GM19455 (cell line): Measurements from ENCODE around the gene GNAQ.

Source experiments
- ATAC-seq: cut with Tn5 transposase; IDR thresholded peaks from one replicate; pipeline ENCODE4 v1.9.1; 2021; ENCODE audit not compliant: unreplicated experiment

The GNAQ gene

DNA sequence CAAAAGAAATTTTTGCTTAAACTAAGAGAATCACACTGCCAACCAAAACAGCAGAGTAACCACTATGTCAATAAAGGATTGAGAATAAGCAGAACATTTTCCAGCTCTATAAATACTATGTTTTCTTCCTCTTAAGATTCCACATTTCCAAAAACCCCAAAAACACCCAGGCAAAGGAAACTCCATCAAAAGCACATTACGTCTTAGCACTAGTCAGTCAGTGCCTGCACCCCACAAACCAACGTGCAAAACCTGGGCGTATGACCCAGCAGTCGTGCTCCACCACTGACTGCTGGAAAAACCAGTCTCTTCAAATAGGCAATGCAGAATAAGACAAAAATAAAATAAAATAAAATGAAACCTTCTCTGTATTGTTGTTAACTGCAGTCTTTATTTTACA, 85.3 kb downstream of the GNAQ start:
- no peak for ATAC-seq

DNA sequence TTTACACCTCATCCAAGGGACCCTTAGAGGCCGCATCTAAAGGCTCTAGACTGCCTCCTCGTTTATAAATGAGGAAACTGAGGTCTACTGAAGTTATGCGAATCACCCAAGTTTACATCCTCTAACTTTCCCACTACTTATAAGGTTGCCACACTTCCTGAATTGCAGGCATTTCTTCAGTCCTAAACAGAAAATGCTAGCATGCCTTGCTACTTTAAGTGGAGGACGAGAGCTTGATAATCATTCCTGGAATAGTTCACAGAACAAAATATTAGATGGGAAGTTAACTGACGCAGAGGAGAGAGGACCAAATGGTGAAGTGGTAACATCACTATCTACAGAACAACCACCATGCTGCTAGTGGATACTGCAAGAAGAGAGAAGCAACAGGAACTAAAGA, 85.8 kb downstream of the GNAQ start:
- ATAC-seq, result no peak

DNA sequence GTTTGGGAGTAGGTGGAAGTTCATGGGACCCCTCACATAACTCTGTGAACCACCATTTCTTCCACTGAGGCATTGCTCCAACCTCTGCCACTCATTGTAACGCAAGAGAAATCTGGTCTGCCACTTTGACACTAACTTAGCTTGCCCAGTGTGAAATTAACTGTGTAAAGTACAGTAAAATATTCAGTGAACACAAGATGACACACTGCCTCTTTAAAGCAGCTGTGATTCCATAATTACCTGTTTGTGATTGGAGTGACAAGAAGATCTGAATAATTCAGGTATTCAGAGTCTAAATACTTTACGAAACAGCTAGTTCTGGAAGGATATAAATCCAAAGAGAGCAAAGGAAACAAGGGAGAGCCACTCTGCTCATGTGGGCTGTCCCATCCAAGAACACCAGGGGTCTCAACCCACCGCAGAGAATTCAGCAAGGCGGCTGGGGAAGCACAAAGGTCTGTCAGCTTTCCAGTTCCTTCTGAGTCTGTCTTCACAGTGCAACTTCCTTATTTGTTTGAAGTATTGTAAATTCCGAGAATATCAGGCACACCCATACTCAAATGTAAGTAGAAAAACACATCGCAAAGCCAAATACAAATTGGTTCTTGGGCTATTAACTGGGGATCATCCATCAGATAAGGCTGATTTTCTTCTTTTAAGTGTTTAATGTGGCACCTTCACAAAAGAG, 86.9 kb downstream of the GNAQ start:
- ATAC-seq, result no peak

DNA sequence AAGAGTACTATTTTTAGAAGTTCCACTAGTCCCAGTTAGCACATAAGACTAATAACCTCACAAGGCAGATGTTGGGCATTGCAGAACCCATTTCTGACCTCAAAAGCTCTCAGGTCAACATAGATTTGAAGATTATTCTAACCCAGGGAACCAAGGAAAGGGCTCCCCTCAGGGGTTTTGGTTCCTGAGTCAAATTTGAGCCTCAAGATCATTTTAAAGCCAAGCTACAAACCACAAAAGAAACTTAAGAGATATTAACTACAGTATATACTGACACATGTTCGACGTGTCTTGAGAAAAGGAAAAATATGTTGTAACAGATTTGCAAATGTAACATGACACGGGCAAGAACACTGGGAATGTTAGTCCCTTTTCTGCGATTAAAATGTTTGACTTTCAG, 88.6 kb downstream of the GNAQ start:
- no peak for ATAC-seq

DNA sequence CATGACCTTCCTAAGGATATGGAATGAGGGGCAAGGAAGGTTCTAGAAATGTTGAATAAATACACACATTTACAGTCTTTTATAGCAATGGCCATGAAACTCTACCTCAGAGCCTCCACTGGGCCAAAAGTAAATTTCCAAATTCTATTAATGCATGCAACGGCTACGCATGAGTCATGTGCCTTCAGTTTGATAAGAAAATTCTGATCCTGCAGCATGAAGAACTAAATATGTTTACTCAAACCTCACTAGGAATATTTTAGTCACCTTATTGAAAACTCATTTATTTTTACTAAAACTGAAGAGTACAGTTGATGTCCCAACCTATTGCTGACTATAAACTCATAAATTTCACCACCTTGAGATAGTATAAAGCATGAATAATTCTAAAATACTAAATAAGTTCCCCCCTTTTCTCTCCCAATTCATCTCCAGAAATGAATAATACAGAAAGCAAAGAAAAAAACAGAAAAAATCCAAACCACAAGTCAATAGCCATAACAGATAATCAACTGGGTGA, 92.4 kb downstream of the GNAQ start:
- no peak for ATAC-seq

DNA sequence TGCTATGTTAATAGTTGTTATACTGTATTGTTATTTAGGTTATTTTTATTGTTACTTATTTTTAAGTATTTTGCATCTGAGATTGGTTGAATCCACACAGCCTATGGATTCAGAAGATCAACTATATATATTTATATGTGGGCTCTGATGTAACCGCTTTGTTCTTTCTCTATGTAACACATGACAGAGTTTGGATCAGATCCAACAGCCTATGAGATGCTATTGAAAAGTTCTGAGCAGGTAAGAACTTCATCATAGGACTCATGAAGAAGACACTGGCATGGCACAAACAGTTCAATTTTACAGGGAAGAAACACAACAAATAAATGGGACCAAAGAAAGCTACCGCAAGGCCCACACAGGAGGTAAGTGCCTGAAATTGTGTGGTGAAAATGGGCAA, 93.4 kb downstream of the GNAQ start:
- no peak for ATAC-seq

DNA sequence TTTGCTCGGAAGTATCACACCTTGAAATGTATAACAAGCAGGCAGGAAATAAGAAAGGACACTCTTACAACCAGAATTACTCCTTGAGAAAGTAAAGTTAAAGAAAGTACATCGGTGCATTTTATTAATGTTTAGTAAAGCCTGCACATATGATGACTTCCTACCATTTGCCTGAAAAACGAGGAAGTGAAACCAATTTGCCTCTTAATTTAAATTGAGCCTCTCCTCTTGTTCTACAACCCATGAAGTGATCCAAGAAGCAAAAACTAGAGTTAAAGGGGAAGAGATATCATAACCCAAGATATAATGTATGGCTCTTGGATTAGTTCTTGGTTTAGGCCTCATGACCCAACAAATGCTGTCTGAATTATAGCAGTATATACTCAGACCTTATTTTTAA, 95.6 kb downstream of the GNAQ start:
- no peak for ATAC-seq

DNA sequence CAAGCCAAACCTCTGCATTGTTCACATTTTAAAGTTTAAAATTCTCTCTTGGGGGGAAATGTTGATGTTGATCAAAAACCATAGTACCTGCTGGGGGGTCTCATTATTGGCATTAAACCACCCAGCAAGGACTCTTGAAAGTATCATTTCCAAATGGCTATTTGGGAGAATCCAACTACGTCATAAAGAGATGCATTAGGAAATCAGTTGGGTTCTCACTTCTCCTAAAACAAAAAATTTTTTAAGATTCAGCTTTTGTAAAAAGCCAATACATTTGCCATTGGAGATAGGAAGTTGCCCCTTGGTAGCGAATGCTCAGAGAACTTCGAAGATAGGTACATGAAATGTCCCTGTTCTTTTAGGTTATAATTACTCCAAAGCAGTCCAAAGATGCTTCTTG, 96.4 kb downstream of the GNAQ start:
- ATAC-seq, result no peak

DNA sequence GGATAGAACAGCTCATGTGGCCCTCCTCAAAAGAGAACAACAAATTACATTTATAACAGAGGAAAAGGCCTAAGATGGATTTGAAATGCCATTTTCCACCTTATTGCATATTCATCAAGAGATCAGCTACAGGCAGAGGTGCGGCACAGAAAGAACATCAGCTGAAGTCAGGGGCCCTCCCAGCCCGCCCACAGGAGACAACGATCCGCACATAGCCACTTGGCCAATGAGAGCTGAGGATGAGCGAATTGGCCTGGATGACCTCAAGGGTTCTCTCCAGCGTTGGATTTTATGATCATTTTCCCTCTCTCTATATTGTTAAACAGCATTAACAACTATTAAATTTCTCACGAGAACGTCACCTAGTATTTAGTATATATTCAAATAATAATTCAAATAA, 97.6 kb downstream of the GNAQ start:
- ATAC-seq, result no peak

DNA sequence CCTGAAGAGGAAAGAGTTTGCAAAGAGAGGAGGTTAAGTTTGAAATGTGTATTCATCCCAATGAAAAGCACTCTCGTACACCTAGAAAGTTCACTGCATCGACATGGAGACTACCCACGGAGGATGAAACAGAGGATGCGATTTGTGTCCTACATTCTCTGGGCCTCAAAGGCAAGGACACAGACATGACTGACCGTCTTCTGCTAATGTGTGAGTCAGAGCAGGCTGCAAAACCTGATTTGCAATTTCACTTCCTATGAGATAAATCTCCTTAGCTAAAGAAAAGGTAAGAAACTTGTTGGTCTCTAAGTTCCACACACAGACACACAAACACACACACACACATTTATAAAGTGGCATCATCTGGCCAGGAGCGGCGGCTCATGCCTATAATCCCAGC, 98.6 kb downstream of the GNAQ start:
- no peak for ATAC-seq

DNA sequence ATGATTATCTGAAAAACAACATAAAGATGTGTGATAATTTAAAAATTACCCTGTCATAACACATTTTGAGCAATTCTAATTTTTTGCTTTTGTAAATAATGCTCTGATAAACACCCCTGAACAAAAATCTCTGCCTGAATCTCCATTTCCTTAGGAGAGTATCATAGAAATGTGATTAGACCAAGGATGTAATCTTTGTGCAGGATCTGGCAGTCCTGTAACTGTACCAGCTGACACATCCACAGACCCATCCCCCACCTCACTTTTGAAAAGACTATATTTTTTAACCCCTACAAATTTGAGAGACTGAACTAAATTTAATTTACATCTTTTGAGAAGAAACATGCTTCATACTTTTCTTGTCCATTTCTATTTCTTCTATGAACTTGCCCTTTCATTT, 101.7 kb downstream of the GNAQ start:
- ATAC-seq, result no peak

DNA sequence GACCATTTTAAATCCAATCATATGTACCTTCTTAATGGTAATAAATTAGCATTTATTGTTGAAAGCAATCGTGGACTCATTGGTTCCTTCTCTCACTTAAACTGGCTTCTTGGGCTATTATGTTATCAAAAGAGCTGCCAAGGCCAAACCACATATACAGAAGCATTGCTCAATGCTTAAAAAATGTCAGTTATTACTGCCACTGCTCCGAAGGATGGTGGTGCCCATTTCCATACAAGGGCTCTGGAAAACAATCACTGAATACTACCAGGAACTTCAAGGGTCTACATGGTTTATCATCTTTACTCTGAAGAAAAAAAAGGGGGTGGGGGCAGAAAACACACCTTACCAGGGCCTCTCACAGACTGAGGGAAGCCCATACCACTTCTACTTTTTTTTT, 104.3 kb downstream of the GNAQ start:
- no peak for ATAC-seq

DNA sequence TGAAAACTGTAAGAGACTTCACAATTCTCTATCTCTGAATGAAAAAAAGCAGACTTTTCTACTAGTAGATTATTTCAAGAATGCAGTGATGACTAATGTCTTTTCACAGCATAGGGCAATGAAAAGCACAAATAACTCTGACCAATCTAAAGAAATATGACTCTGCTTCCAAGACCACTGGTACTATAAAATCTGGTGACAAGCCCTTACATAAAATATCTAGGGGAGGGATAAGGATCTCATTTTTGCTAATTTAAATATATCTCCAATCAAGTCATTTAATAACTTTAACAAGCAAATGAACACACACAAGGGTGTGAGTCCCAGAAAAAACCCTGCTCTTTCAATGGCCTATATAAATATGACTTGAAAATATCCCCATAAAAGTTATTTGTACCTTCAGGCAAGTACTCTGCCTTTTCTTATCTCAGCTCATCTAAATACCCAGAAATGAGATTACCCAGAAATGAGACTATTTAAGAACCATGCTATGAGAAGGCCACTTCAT, 105.2 kb downstream of the GNAQ start:
- ATAC-seq, result no peak

DNA sequence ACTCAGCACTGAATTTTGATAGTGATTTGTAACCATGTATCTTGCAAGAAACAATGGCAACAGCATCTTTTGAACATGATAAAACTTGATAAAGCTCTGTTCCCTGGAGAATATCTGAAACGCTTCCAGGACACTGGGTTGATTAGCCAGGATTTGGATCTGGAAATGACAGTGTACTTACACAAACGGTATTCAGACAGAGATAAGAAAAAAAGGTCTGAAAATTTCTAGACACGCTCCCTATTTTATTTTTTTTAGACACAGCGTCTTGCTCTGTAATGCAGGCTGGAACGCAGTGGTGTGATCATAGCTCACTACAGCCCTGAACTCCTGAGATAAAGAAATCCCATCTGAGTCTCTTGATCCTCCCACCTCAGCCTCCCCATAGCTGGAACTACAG, 109.0 kb downstream of the GNAQ start:
- ATAC-seq, result no peak

DNA sequence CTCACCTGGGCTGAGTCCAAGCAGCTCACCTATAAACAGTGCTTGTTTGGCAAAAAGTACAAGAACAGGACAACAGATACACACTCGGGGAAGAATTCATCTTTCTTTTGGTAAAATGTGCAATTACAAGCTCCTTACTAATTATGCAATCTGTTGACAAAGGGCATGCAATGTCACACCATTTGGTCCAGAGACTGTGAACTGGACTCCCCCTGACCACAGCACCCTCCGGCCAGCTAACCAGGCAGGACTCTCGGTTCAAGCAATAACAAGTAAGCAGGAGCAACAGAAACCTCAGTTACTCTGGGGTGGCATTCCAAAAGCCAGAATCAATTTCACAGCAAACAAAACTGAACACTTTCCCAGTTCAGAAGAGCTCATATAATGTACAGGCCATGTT, 113.8 kb downstream of the GNAQ start:
- no peak for ATAC-seq

DNA sequence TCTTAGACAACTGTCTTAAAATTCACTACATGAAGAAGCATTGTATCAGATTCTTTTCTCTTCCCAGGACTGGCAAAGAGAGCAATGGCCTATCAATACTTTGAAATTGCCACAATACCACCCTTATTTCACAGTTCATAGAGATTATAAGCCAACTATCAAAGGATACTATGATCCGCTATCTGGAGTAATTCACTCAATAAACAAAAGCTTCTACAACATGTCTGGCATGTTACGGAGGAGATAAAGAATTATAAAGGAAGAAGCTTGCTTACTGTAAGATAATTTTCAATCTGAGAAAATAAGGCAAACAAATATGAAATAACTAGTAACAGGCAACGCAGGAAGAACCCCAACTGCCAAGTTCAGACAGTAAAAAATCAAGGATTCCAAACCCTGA, 114.8 kb downstream of the GNAQ start:
- no peak for ATAC-seq

DNA sequence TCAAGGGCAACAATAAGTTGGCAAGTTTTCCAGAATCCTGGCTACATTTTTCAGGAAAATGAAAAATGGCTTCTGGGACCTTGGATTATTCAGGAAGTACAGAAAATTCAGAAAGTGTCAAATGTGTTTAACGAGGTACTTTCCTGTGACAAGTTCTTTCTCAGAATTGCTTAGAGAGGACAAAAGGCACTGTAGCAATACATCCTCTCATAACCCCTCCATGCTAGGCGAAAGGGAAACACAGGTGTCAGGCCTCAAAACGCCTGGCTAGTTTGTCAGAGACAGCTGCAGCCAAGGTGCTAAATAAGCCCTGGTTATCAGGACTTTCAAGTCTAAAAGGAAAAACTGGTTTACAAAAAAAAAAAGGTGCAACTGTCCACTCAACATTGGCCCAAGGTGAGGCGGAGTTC, 115.2 kb downstream of the GNAQ start:
- ATAC-seq, result no peak

DNA sequence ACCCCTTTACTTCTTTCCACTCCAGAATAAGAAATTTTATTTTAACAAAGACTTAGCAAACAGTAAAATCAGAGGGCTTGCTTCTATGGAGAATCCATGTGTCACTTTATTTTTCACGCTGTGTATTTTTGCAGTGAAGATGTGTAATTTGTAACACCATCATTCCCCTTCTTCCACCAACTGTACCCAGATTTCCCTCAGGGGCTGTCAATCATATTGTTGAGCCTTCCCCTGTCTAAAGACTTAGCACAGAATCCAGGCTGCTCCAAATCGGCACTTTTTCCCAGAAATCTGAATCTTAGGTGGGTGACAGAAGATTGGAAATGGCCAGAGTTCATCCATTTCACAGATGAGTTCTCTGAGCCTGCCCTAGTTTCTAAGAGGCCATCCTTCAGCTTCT, 115.9 kb downstream of the GNAQ start:
- no peak for ATAC-seq

DNA sequence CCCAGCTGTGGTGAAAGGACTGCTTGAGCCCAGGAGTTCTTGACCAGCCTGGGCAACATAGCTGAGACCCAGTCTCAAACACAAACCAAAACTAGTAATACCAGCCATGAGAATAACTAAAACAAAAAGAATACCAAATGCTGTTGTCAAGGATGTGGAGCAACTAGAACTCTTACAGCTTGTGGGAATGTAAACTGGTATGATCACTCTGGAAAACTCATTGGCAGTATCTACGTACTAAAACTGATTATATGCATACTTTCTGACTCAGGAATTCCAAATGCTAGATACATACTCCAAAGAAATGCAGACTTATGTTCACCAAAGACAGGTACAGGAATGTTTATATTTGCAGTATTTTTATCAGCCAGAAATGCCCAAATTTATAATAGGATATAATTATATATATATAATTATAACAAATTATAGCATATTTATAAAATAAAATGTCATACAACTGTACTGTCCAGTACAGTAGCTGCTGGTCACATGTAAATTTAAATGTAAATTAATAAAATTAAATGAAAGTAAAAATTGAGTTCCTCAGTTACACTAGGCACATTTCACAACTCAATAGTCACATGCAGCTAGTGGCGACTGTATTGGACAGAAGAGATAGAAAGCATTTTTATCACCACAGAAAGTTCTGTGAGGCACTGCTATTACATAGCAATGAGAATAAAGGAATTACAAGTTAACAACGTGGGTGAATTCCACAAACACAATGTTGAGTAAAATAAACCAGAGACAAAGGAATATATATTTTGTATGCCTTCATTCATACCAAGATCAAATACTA, 118.5 kb downstream of the GNAQ start:
- no peak for ATAC-seq

DNA sequence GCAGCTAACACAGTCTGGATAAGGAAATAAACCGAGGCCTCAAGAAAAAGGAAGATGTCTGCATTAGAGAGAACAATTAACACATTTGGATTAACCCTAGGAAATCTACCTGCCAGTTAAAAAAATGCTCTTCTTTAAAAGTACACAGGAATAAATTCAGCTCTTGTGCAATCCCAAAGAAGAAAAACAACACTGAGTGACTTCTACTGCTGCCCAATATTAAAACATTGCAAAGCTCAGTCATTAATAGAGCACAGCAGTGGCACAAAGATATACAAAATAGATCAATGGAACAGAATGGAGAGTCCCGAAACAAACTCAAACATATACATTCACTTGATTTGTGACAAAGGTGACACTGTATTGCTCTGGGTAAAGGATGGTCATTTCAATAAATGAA, 119.7 kb downstream of the GNAQ start:
- ATAC-seq, result no peak

DNA sequence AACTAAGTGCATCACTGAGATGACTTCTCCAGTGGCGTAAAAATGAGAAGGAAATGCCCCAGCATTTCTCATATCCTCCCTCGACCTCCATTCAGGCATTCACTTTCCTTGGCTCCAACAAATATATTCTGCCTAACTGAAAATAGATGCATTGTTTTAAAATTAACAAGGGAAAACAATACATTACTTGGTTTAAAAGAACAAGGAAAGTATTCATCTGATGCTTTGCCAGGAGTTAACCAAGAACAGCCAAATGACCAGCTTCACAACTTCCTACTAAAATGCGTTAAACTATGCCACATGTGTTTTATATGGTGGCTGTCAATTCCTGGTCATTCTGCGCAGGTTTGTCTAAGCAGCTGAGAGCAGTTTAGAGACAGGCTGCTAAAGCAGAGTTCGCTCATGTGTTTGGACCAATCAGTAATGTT, 121.4 kb downstream of the GNAQ start:
- ATAC-seq, result no peak

DNA sequence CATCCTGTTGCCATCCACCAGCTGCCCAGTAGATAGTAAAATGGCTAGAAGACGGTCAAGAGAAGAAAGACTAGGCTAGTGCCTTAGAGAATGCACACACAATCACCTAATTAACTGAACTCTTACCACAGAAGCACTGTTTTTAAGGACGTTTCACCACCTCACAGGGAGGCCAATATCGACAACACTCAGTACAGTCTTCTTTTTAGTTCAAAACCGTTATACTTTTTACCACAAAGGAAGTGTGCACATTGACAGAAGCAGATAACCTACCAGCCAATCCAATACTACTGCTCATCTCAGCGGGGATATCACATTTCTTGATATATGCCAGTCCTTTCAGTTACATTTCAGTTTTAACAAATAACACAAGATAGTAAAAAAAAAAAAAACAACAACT, 122.3 kb downstream of the GNAQ start:
- ATAC-seq, result no peak
